Upper lobe of left lung (tissue), 6 donors: Measurements from ENCODE around the gene CHRNE. TPM values are rescaled to one million over a fixed set of nuclear protein-coding genes. Genes with fewer than 3 reads are reported as not detected.

Experiments used
- ATAC-seq, 2 donors: fragments of 200-7000 bp; cut with Tn5 transposase; one replicate each; pipeline ENCODE4 v1.9.1; 2022; ENCODE audit warnings: mild to moderate bottlenecking in 2 of 2, moderate library complexity in 2 of 2; ENCODE audit not compliant: low FRiP score in 2 of 2
- DNase-seq, 2 donors: peaks; one replicate each; pipeline ENCODE4 v3.0.0-alpha.2; 2019 to 2020
- H3K27ac ChIP-seq, 4 donors: fragments of 200-600 bp; sonication (generic); one replicate each; pipeline ENCODE4 v1.5.1; 2016 to 2019
- H3K27me3 ChIP-seq, 4 donors: fragments of 200-600 bp; sonication (generic); one replicate each; pipeline ENCODE4 v1.5.1; 2017 to 2019
- H3K36me3 ChIP-seq, 4 donors: fragments of 200-600 bp; sonication (generic); one replicate each; pipeline ENCODE4 v1.5.1; 2016 to 2019
- H3K4me1 ChIP-seq, 4 donors: fragments of 200-600 bp; sonication (generic); one replicate each; pipeline ENCODE4 v1.5.1; 2018 to 2019
- H3K4me3 ChIP-seq, 4 donors: fragments of 200-600 bp; sonication (generic); one replicate each; pipeline ENCODE4 v1.5.1; 2017 to 2019; ENCODE audit warnings: mild to moderate bottlenecking in 2 of 4, moderate library complexity in 1 of 4
- H3K9me3 ChIP-seq, 4 donors: fragments of 200-600 bp; sonication (generic); one replicate each; pipeline ENCODE4 v1.5.1; 2018 to 2019
- CTCF ChIP-seq, 6 experiments: fragments of 450-650 bp in 4 of 6; fragments of 200-600 bp in 2 of 6; sonication (generic) in 2 of 6; IDR thresholded peaks; one replicate each; pipeline ENCODE4 v1.5.1; 2016 to 2019; ENCODE audit warnings: antibody characterized with exemption in 6 of 6
- EP300 ChIP-seq, 4 donors: sonication (generic); formaldehyde crosslinking; IDR thresholded peaks; one replicate each; pipeline ENCODE4 v1.5.1; 2017; ENCODE audit warnings: antibody characterized with exemption in 4 of 4, control low read depth in 2 of 4
- POLR2A ChIP-seq, 4 donors: fragments of 450-650 bp; IDR thresholded peaks; one replicate each; pipeline ENCODE4 v1.5.1; 2016 to 2017; ENCODE audit warnings: antibody characterized with exemption in 4 of 4, mild to moderate bottlenecking in 2 of 4
- POLR2AphosphoS5 ChIP-seq, 2 donors: sonication (generic); formaldehyde crosslinking; IDR thresholded peaks; one replicate each; pipeline ENCODE4 v1.5.1; 2017; ENCODE audit warnings: antibody characterized with exemption in 2 of 2
- WGBS, 2 donors: methylation state at CpG; one replicate each; pipeline ENCODE4 v1.1.5; 2017 to 2018; 5-methylcytosine and 5-hydroxymethylcytosine counted together
- total RNA-seq, 6 donors: library from RNA; depleted of rRNA in 4 of 6; stranded (reverse); fragments of >200 nt in 4 of 6; gene quantifications; one replicate each; pipeline versions ENCODE4 v1.1.0 to v1.2.1, GENCODE V29; 2016 to 2021
- donor health status: DM: no; HTN: no; CAD: no; lungs with moderate emphysema.
- donor health status: DM: no; HTN: yes; CAD: no; lungs with severe emphysema.

CHRNE gene
- total RNA-seq, 6 donors from 2014 or later, result 0.61 to 1.7 (median 1.2) TPM; not detected in 2

GRCh38 chr17:4934173-4934979 lies 31.5 kb upstream of the CHRNE start:
- 10 to 29% methylated on average over 13 to 14 of the region's 14 CpGs for WGBS, 2 donors
- ATAC-seq, result peak in 1 of 2 donors; percentile 49

GRCh38 chr17:4933646-4934045 lies 30.7 kb upstream of the CHRNE start:
- no peak for ATAC-seq
- peak overlapping the region in 1 of 4 donors; percentile 36 for H3K27ac ChIP-seq
- 82 to 85% methylated on average over 4 to 9 of the region's 16 CpGs for WGBS, 2 donors

More at GRCh38 chr17:4934173-4934979, 31.5 kb upstream of the CHRNE start:
- peak in 1 of 2 donors; percentile 46 for DNase-seq
- no peaks in the 10 kb centered on the region for H3K9me3 ChIP-seq
- H3K27ac ChIP-seq, result peak overlapping the region in 1 of 4 donors; percentile 36
- H3K27me3 ChIP-seq, result no peaks in the 10 kb centered on the region
- H3K36me3 ChIP-seq, result peaks cover 8 to 25% (median 16%) of the 10 kb centered on the region in 4 donors
- peaks cover 20 to 30% (median 21%) of the 10 kb centered on the region in 4 donors for H3K4me1 ChIP-seq
- no peak overlapping the region for H3K4me3 ChIP-seq
- TF ChIP-seq CTCF (IDR thresholded peaks at IDR 0.05) (peak in 1 of 6 experiments; percentile 18), EP300 (IDR thresholded peaks at IDR 0.05) (no peak), POLR2AphosphoS5 (IDR thresholded peaks at IDR 0.05) (no peak), POLR2A (IDR thresholded peaks at IDR 0.05) (no peak)

GRCh38 chr17:4932756-4933155 lies 29.9 kb upstream of the CHRNE start:
- peaks cover 5 to 14% (median 8%) of the 10 kb centered on the region in 4 donors for H3K4me1 ChIP-seq
- peaks cover 8 to 17% (median 12%) of the 10 kb centered on the region in 4 donors for H3K36me3 ChIP-seq
- H3K27ac ChIP-seq, result no peak overlapping the region
- TF ChIP-seq POLR2A (IDR thresholded peaks at IDR 0.05), result no peak
- no peak for TF ChIP-seq EP300 (IDR thresholded peaks at IDR 0.05)
- TF ChIP-seq CTCF (IDR thresholded peaks at IDR 0.05), result no peak
- H3K27me3 ChIP-seq, result no peaks in the 10 kb centered on the region
- 90 to 94% methylated on average over 8 to 12 of the region's 12 CpGs for WGBS, 2 donors
- H3K9me3 ChIP-seq, result no peaks in the 10 kb centered on the region
- DNase-seq (no peak), ATAC-seq (no peak)
- H3K4me3 ChIP-seq, result no peak overlapping the region

More at GRCh38 chr17:4933646-4934045, 30.7 kb upstream of the CHRNE start:
- no peaks in the 10 kb centered on the region for H3K27me3 ChIP-seq
- H3K36me3 ChIP-seq, result peaks cover 8 to 25% (median 16%) of the 10 kb centered on the region in 4 donors
- H3K4me1 ChIP-seq, result peaks cover 12 to 23% (median 13%) of the 10 kb centered on the region in 4 donors
- no peak for DNase-seq
- H3K9me3 ChIP-seq, result no peaks in the 10 kb centered on the region
- no peak overlapping the region for H3K4me3 ChIP-seq
- TF ChIP-seq CTCF (IDR thresholded peaks at IDR 0.05) (no peak), POLR2A (IDR thresholded peaks at IDR 0.05) (no peak), EP300 (IDR thresholded peaks at IDR 0.05) (no peak), POLR2AphosphoS5 (IDR thresholded peaks at IDR 0.05) (no peak)

GRCh38 chr17:4931963-4932362 lies 29.1 kb upstream of the CHRNE start, which contains the start of gene GP1BA:
GP1BA (plus strand) TSS chr17:4932277; CDS start chr17:4932605, 328 bp downstream.
- 75 to 80% methylated on average over 14 of the region's 14 CpGs for WGBS, 2 donors
- TF ChIP-seq CTCF (IDR thresholded peaks at IDR 0.05) (no peak), EP300 (IDR thresholded peaks at IDR 0.05) (no peak), POLR2AphosphoS5 (IDR thresholded peaks at IDR 0.05) (no peak), POLR2A (IDR thresholded peaks at IDR 0.05) (no peak)
- no peak for ATAC-seq

More at GRCh38 chr17:4931963-4932362, 29.1 kb upstream of the CHRNE start, which contains the start of gene GP1BA:
- Histone ChIP-seq H3K4me1 (peaks cover 5 to 13% (median 8%) of the 10 kb centered on the region in 4 donors), H3K36me3 (peaks cover 2 to 9% (median 4%) of the 10 kb centered on the region in 4 donors), H3K27me3 (no peaks in the 10 kb centered on the region), H3K9me3 (no peaks in the 10 kb centered on the region), H3K27ac (no peak within 1 kb of the TSS), H3K4me3 (no peak within 1 kb of the TSS)
- DNase-seq, result no peak
